Type B pancreatic cell (in vitro differentiated cells): ENCODE data around the gene COL5A2. TPM values are rescaled to one million over a fixed set of nuclear protein-coding genes. Genes with fewer than 3 reads are reported as not detected.

ENCODE experiments used
- DNase-seq: peaks from one replicate; pipeline ENCODE4 v3.0.0; 2021; ENCODE audit warnings: mixed read lengths; ENCODE audit not compliant: unreplicated experiment; ENCODE audit errors: extremely low spot score
- H3K27ac Mint-ChIP-seq: 2 replicates; pipeline ENCODE4 v1.8.0; 2021; ENCODE audit warnings: mild to moderate bottlenecking, mixed read lengths
- H3K27me3 Mint-ChIP-seq: 2 replicates; pipeline ENCODE4 v1.8.0; 2021; ENCODE audit warnings: mixed read lengths
- H3K36me3 Mint-ChIP-seq: 2 replicates; pipeline ENCODE4 v1.8.0; 2021; ENCODE audit warnings: mixed read lengths
- H3K4me1 Mint-ChIP-seq: one replicate; pipeline ENCODE4 v1.8.0; 2021; ENCODE audit warnings: mixed read lengths; ENCODE audit not compliant: unreplicated experiment
- H3K4me3 Mint-ChIP-seq: 2 replicates; pipeline ENCODE4 v1.8.0; 2021; ENCODE audit warnings: mild to moderate bottlenecking, mixed read lengths
- H3K9me3 Mint-ChIP-seq: 2 replicates; pipeline ENCODE4 v1.8.0; 2021; ENCODE audit warnings: mixed read lengths
- total RNA-seq: library from RNA; stranded (reverse); gene quantifications from 2 replicates; pipeline ENCODE4 v1.2.1, GENCODE V29; 2021; ENCODE audit warnings: low replicate concordance
- TF ChIP-seq, protein P1 (sequence below): fragments of 200-600 bp; sonication (generic); conservative IDR thresholded peaks from 2 replicates; pipeline ENCODE4 v1.5.0; 2021; ENCODE audit warnings: antibody characterized with exemption, mild to moderate bottlenecking

The COL5A2 gene
- total RNA-seq, 1 donor from 2014 or later, result 137 TPM

DNA sequence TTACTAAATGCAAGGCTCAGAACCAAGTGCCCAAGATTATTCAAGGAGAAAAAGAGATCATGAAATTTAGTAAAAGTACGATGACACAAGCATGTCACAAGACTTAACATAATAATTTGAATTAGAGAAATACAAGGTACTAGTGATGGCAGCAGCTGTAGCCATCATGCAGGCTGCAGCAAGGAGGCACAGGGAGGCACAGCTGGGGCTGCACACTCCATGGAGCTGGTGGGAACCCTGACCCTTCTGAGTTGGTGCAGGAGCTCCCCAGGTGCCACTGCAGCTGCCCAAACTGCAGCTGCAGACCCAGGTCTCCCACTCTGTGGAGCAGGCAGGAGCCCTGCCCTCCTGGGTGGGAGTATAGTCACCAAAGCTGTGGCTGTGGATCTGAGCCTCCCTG lies 159.4 kb downstream of the COL5A2 start:
- Mint-ChIP-seq H3K36me3 (no peaks in the 10 kb centered on the region), H3K27me3 (no peaks in the 10 kb centered on the region), H3K4me3 (no peak overlapping the region), H3K9me3 (no peaks in the 10 kb centered on the region), H3K4me1 (peaks cover 36% of the 10 kb centered on the region), H3K27ac (no peak overlapping the region)
- no peak for DNase-seq
- TF ChIP-seq, protein P1, sequence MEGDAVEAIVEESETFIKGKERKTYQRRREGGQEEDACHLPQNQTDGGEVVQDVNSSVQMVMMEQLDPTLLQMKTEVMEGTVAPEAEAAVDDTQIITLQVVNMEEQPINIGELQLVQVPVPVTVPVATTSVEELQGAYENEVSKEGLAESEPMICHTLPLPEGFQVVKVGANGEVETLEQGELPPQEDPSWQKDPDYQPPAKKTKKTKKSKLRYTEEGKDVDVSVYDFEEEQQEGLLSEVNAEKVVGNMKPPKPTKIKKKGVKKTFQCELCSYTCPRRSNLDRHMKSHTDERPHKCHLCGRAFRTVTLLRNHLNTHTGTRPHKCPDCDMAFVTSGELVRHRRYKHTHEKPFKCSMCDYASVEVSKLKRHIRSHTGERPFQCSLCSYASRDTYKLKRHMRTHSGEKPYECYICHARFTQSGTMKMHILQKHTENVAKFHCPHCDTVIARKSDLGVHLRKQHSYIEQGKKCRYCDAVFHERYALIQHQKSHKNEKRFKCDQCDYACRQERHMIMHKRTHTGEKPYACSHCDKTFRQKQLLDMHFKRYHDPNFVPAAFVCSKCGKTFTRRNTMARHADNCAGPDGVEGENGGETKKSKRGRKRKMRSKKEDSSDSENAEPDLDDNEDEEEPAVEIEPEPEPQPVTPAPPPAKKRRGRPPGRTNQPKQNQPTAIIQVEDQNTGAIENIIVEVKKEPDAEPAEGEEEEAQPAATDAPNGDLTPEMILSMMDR, result no peak

DNA sequence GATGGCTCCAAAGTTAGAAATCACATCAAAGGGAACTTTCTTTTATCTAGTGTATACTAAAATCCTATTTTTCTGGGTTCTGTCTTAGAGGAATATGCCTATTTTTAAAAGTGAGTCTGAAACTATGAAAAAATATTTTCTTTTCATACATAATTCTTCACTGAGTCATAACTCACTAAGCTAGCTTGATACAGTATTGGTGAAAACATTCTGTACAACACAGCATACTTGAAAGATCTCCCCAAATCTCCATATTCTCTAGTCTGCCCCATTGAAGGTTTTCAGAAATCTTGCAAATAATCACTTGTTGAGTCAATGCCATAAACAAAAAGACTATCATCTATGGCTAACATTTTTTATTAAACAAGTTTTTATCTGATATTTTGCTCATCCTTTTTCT lies 160.9 kb downstream of the COL5A2 start:
- no peak overlapping the region for H3K4me3 Mint-ChIP-seq
- H3K36me3 Mint-ChIP-seq, result no peaks in the 10 kb centered on the region
- TF ChIP-seq, protein P1, result no peak
- DNase-seq, result no peak
- H3K27me3 Mint-ChIP-seq, result no peaks in the 10 kb centered on the region
- H3K4me1 Mint-ChIP-seq, result peaks cover 41% of the 10 kb centered on the region
- H3K27ac Mint-ChIP-seq, result no peak overlapping the region
- H3K9me3 Mint-ChIP-seq, result no peaks in the 10 kb centered on the region

DNA sequence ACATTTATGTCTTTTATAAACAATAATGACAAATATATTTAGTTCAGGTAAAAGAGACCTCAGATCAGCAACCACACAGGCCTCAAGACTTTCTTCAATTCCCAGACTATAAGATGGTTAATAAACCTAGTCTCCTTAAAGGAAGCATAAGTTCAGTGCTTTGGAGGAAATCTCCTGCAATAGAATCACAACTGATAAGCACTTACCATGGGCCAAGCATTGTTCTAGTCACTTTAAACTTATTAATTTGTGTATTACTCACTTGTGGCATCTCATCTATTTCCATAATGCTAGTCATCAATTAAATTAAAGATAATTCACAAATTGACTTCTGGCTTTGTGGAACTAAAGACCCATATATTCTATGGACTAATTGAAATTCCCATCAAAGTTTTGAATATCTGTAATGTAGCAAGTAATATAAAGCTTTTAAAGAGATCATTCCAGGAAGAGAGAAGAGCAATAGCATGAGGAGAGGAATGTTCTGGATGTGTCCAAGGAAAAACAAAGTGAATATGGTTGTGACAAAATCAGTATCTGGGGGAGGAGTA lies 163.2 kb downstream of the COL5A2 start:
- Mint-ChIP-seq H3K4me3 (no peak overlapping the region), H3K4me1 (peaks cover 28% of the 10 kb centered on the region), H3K27ac (no peak overlapping the region)

DNA sequence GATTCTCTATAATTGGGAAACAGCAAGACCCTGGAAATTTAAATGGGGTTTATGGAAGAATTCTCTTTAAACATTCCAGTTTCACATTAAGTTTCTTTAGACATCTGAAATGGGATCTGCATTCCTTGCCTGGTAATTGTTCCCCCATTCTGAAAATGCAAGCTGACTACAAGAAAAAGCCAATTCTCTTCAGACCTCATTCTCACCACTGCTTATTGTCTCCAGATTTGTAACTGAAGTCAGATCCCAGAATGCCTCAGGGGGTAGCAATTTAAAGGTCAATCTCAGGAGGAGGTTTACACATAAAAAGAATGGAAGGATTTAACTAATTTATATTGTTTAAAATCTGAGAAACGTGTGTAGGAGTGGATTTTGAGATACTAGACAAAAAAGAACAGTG lies 164.2 kb downstream of the COL5A2 start:
- TF ChIP-seq, protein P1, result no peak
- no peak for DNase-seq
- peaks cover 17% of the 10 kb centered on the region for H3K36me3 Mint-ChIP-seq
- no peaks in the 10 kb centered on the region for H3K27me3 Mint-ChIP-seq
- peak overlapping the region; percentile 24 for H3K4me3 Mint-ChIP-seq
- H3K27ac Mint-ChIP-seq, result no peak overlapping the region
- H3K9me3 Mint-ChIP-seq, result no peaks in the 10 kb centered on the region
- peaks cover 27% of the 10 kb centered on the region for H3K4me1 Mint-ChIP-seq

More for the DNA sequence above, 163.2 kb downstream of the COL5A2 start:
- TF ChIP-seq, protein P1, result no peak
- no peak for DNase-seq
- no peaks in the 10 kb centered on the region for H3K27me3 Mint-ChIP-seq
- H3K36me3 Mint-ChIP-seq, result peaks cover 8% of the 10 kb centered on the region
- H3K9me3 Mint-ChIP-seq, result no peaks in the 10 kb centered on the region

- H3K9me3 Mint-ChIP-seq, result no peaks in the 10 kb centered on the region
- peaks cover 22% of the 10 kb centered on the region for H3K4me1 Mint-ChIP-seq
- H3K27ac Mint-ChIP-seq, result no peak overlapping the region
- no peak for DNase-seq
- H3K27me3 Mint-ChIP-seq, result no peaks in the 10 kb centered on the region
- no peak overlapping the region for H3K4me3 Mint-ChIP-seq
- peaks cover 17% of the 10 kb centered on the region for H3K36me3 Mint-ChIP-seq
- TF ChIP-seq, protein P1, result no peak
These were observed 165.0 kb downstream of the COL5A2 start for GRCh38 chr2:189014449-189015138.
